Measurements from ENCODE around the gene TBC1D10A.
A peak's percentile ranks its signal among the peaks of the same experiment; 100 is the strongest.

DNA sequence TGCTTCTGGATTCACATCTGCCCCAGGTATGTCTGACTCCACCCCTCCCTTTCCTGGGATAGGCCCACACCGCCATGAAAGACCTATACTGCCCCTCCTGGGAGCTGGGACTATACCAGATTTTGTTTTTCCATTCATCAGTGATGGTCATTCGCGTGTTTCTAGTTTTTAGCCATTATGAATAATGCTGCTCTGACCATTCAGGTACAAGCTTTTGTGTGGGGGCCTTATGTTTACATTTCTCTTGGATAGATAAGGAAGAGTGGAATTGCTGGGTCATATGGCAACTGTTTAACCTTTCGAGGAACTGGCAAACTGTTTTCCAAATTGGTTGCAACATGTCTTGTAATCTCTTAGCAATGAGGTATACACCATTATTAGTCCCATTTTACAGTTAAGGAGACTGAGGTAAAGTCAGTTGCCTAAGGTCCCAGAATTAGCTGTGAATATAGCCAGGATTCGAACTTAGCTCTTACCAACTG is 1.2 kb upstream of the TBC1D10A start:
- TF ChIP-seq, protein P1, sequence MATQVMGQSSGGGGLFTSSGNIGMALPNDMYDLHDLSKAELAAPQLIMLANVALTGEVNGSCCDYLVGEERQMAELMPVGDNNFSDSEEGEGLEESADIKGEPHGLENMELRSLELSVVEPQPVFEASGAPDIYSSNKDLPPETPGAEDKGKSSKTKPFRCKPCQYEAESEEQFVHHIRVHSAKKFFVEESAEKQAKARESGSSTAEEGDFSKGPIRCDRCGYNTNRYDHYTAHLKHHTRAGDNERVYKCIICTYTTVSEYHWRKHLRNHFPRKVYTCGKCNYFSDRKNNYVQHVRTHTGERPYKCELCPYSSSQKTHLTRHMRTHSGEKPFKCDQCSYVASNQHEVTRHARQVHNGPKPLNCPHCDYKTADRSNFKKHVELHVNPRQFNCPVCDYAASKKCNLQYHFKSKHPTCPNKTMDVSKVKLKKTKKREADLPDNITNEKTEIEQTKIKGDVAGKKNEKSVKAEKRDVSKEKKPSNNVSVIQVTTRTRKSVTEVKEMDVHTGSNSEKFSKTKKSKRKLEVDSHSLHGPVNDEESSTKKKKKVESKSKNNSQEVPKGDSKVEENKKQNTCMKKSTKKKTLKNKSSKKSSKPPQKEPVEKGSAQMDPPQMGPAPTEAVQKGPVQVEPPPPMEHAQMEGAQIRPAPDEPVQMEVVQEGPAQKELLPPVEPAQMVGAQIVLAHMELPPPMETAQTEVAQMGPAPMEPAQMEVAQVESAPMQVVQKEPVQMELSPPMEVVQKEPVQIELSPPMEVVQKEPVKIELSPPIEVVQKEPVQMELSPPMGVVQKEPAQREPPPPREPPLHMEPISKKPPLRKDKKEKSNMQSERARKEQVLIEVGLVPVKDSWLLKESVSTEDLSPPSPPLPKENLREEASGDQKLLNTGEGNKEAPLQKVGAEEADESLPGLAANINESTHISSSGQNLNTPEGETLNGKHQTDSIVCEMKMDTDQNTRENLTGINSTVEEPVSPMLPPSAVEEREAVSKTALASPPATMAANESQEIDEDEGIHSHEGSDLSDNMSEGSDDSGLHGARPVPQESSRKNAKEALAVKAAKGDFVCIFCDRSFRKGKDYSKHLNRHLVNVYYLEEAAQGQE (IDR thresholded peaks at IDR 0.05; ENCODE audit: low read depth, low read length): no peak
- TF ChIP-seq FOXM1 (IDR thresholded peaks at IDR 0.05; ENCODE audit: low read depth): no peak
- TF ChIP-seq RAD21 (IDR thresholded peaks at IDR 0.05; ENCODE audit: low read length): no peak
- TF ChIP-seq, protein P2, sequence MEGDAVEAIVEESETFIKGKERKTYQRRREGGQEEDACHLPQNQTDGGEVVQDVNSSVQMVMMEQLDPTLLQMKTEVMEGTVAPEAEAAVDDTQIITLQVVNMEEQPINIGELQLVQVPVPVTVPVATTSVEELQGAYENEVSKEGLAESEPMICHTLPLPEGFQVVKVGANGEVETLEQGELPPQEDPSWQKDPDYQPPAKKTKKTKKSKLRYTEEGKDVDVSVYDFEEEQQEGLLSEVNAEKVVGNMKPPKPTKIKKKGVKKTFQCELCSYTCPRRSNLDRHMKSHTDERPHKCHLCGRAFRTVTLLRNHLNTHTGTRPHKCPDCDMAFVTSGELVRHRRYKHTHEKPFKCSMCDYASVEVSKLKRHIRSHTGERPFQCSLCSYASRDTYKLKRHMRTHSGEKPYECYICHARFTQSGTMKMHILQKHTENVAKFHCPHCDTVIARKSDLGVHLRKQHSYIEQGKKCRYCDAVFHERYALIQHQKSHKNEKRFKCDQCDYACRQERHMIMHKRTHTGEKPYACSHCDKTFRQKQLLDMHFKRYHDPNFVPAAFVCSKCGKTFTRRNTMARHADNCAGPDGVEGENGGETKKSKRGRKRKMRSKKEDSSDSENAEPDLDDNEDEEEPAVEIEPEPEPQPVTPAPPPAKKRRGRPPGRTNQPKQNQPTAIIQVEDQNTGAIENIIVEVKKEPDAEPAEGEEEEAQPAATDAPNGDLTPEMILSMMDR (IDR thresholded peaks at IDR 0.05): 0 out of 2 replicates have a peak, but pooled peaks have one; percentile 18
- TF ChIP-seq CHD2 (IDR thresholded peaks at IDR 0.05; ENCODE audit: low read length, partially characterized antibody): no peak
- no peak for TF ChIP-seq FOXJ3 (CRISPR knock-in tag; IDR thresholded peaks at IDR 0.05)
- no peak for TF ChIP-seq FOSL2 (IDR thresholded peaks at IDR 0.05; ENCODE audit: borderline replicate concordance, low read depth)
- TF ChIP-seq GABPA (IDR thresholded peaks at IDR 0.05; ENCODE audit: low read depth): no peak
- TF ChIP-seq GATA2 (CRISPR knock-in tag; IDR thresholded peaks at IDR 0.05): no peak
- no peak for TF ChIP-seq EZH2phosphoT487 (IDR thresholded peaks at IDR 0.05; ENCODE audit: borderline replicate concordance, low read depth)
- TF ChIP-seq YY1 (IDR thresholded peaks at IDR 0.05; ENCODE audit: low read depth): no peak
- TF ChIP-seq, protein P3, sequence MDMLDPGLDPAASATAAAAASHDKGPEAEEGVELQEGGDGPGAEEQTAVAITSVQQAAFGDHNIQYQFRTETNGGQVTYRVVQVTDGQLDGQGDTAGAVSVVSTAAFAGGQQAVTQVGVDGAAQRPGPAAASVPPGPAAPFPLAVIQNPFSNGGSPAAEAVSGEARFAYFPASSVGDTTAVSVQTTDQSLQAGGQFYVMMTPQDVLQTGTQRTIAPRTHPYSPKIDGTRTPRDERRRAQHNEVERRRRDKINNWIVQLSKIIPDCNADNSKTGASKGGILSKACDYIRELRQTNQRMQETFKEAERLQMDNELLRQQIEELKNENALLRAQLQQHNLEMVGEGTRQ (IDR thresholded peaks at IDR 0.05; ENCODE audit: borderline replicate concordance, low read depth, low read length): no peak
- no peak for TF ChIP-seq POLR2AphosphoS5 (IDR thresholded peaks at IDR 0.05; ENCODE audit: low read depth, low read length)
- no peak for TF ChIP-seq RFX5 (IDR thresholded peaks at IDR 0.05; ENCODE audit: low read length)
